GM19238 (cell line): Measurements from ENCODE around the gene NT5C2.
"Not testable (repeated sequence)": the region's sequence is repeated elsewhere in the genome, so short reads cannot be mapped to it uniquely, and the experiment has no call there.

Source experiments
- DNase-seq: peaks from one replicate; pipeline ENCODE4 v3.0.0; 2011; ENCODE audit warnings: low spot score; ENCODE audit not compliant: insufficient read length

The NT5C2 gene

DNA sequence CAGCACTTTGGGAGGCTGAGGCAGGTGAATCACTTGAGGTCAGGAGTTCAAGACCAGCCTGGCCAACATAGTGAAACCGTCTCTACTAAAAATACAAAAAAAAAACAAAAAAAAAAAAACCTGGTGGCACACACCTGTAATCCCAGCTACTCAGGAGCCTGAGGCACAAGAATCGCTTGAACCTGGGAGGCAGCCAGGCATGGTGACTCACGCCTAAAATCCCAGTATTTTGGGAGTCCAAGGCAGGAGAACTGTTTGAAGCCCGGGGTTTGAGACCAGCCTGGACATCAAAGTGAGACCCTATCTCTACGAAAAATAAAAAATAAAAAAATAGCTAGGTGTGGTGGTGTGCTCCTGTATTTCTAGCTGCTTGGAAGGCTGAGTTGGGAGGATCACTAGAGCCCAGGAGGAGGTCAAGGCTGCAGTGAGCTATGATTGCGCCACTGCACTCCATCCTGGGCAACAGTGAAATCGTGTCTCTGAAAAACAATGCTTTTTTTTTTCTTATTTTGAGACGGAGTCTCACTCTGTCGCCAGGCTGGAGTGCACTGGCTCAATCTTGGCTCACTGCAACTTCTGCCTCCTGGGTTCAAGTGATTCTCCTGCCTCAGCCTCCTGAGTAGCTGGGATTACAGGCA lies 29.2 kb downstream of the NT5C2 start:
- not testable (repeated sequence) for DNase-seq

DNA sequence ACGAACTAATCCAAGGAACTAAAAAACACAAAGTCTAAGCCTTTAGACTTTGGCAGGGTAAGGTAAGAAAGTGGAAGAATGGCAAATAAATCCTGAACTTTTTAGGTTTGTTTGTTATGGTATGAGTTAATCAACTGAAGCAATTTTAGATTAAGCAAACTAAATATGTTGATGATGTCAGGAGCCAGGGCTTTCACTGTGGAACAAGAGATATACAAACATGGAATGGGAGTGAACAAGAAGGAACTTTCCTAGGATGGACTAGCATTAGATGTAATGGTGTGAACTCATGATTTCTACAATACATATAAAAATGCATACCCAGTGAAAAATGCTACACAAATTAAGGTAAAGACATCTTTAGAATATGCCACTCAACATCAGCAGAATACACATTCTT lies 35.8 kb downstream of the NT5C2 start:
- DNase-seq: no peak

DNA sequence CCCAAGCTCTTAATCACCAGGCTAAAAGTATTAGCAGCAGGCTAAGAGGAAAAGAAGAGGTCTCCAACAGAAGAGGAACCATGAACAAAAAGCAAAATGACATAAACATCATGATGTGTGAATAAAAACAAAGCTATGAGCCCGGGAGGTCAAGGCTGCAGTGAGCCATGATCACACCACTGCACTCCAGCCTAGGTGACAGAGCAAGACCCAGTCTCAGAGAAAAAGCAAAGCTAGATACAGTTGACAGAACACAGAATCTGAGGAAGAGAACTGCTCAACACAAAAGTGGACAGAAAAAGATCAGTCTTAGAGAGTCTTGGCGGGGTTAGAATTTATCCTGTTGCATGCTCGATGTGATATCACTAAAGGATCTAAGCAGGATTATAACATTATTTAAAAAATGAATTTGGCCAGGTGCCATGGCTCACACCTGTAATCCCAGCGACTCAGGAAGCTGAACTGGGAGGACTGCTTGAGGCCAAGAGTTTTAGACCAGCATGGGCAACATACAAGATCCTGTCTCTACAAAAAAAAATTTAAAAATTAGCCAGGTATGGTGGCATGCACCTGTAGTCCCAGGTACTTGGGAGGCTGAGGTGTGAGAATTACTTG lies 37.5 kb downstream of the NT5C2 start:
- no peak for DNase-seq

DNA sequence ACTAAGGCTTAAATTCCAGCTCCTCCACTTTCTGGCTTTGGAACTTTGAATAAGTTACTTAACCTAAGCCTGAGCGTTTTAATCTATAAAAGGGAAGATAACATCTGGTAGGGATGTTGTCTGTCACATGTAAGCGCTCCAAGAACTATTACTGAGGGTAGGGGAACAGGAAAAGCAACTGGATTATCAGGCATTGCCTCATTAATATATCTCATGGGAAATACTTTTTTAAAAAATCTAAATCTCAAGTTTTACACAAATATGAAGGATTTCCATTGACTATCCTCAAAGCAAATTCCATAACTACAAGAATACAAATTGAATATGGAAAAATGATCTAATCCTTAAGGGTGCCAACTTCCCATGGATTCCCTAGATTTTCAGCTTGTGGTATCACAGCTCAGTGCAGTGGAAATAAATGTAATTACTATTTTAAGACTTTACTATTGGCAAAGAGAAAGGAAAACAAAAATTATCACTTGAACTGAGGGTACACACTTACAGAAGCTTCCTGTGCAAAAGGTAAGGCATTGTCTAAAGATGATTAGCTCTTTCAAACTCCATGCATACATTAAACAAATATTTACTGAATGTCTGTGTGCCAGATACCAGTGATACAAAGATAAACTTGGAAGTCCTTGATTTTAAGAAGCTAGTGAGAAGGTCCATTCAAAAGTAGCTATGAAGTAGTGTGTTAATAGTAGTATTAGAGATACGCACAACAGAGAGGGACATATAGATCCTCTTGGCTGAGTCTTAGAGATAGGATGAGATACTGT lies 38.4 kb downstream of the NT5C2 start:
- no peak for DNase-seq

DNA sequence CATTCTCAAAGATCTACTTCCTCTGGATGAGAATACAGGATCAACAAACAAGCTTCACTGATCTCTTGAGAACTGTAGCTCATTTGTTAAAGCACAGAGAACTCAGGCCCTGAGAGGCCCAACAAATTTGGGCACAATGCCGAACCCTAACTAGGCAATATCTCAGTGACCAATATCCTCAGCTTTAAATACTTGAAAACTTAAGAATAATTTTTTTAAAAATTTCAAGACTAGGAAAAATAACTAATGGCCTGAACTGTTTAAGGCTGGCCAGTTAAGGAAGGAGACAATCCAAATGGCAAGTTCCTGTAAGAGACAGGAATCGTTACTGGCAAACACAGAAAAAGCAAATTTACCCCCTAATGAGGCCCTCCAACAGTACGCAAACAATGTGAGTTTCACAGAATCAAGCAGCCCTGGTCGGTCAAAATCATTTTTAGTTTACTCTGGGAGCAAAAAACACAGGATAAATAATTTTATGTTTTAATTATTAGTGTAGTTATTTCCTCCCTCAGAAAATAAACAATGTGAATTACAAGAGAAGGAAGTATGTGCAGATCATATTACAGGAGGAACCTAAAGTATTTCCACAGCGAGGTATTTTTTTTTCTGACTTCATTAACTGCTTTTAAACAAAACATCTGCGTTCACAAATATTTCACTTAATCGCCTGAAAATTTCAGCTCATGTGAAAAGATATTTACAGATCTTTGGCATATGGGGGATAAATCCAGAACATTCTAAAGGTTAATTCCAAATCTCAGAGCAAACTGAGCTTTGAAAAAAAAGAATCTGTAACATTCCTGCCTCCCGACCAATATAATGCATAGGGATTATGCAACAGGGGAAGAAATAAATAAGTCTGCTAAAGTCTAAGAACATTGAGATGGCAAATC lies 39.5 kb downstream of the NT5C2 start:
- DNase-seq: no peak

DNA sequence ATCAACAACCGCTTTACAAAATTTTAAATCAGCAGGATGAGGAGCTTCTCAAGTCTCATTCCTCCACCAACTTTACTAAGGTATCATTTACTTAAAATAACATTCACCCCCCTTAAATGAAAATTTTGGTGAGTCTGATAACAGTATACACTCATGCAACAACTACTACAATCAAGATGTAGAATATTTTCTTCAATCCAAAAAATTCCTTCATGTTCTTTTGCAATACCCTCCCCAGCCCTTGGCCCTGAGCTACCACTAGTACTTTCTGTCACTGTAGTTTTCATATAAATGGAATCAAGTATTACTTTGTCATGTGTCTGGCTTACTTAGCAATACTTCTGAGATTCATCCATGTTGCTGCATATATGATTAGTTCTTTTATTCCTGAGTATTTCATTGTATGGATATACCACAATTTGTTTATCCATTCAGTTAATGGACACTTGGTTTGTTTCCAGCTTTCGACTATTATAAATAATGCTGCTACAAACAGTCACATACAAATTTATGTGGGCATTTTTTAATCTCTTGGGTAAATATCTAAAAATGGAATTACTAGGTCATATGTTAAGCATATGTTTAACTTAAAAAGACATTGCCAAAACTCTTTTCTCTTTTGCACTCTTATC lies 43.0 kb downstream of the NT5C2 start:
- no peak for DNase-seq

DNA sequence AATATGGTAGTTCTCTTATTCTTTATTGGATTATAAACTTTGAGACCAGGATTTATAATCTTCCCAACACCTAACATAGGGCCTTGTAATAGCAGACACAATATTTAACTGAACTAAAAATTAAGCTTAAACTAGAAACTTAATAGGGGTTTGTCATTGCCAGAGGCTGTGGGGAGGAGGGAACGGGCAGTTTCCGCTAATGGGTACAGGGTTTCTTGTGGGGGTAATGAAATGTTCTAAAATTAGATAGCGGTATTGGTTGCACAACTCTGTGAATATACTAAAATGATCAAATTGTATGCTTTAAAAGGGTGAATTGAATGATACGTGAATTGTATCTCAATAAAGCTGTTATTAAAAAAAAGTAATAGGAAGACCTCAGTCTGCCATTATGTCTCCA lies 45.4 kb downstream of the NT5C2 start:
- no peak for DNase-seq

DNA sequence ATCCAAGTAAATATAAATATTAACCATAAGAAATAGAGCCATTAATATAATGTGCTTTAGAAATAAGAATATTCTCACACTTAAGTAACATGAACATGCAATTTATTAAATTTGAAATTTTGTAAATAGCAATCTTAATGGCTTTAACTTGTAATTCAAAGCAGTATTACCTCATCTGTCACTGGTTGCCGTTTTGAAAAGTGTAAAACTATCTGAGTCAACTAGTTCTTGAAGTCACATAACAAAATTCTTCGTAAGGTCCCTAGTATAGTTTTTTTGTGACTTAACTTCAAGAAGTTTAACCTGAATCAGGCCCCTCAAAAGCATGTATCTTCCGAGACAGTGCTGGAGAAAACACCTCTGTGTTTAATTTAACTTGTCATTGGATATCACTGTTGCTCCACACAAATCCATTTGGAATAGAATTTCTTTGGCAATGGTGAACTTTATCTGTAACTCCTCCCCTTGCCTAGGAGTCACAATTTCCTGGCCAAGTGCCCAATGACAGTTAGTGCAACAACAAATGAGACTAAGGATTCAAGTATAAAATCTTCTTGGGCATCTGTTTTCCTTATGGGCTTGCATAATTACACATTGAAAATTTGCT lies 47.1 kb downstream of the NT5C2 start:
- no peak for DNase-seq

DNA sequence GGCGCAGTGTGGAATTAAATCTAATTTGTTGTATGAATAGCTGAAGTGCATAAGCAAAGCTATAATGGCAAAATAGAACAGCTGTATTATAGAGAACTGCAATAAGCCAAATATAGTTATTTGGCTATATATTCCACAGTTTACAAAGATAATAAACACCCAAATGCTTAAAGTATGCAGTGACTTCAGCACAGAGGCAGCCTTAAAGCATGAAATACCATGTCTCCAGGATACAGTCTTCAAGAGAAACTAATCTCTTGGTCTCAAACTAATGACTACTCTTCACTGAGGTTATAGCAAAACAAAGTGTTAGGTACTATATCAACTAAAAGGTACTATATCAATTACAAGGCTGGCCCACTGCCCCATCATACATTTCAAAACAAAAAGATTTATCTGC lies 48.0 kb downstream of the NT5C2 start:
- no peak for DNase-seq

DNA sequence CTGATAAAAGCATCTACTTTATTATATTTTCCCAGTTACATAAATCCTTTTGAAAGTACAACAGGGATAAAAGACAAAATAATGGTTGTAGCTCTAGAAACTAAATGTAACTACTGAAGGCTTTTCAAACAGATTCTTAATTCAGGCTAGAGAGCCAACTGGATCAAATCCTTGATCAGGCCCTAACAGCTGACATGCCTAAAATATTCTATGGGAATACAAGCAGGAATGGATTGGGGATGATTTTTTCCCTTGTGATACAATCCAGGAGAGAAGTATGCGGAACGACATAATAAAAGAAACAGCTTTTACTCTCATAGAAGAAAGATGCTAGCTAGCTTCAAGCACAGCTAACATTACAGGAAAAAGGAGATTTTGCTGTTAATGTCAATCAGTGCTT lies 49.0 kb downstream of the NT5C2 start:
- DNase-seq: no peak

DNA sequence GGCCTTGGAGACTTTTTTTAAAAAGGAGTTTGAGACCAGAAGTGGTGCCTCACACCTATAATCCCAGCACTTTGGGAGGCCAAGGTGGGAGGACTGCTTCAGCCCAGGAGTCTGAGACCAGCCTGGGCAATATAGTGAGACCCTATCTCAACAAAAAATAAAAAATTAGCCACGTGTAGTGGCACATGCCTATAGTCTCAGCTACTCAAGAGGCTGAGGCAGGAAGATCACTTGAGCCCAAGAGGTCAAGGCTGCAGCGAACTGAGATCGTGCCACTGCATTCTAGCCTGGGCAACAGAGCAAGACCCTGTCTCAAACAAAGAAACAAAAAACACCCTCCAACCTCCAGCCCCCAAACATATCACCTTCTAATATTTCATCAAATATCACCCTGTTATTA lies 49.4 kb downstream of the NT5C2 start:
- DNase-seq: not testable (repeated sequence)

DNA sequence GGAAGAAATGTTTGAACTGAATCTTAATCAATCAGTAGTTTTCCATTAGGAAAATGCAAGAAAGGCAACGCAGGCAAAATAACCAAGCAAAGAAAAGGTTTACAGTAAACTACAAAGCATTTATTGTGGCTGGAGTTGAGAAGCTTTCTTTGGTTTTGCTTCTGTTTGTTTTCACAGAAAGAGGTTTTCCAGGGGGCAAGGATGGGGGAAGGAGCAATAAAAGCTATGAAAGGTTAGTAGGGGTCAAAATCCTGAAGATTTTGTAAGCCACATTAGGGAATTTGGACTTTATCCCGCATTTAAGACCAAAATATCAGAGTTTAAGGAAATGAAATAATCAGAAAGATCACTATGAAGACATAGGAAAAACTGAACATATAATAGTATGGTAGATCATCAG lies 51.1 kb downstream of the NT5C2 start:
- no peak for DNase-seq

DNA sequence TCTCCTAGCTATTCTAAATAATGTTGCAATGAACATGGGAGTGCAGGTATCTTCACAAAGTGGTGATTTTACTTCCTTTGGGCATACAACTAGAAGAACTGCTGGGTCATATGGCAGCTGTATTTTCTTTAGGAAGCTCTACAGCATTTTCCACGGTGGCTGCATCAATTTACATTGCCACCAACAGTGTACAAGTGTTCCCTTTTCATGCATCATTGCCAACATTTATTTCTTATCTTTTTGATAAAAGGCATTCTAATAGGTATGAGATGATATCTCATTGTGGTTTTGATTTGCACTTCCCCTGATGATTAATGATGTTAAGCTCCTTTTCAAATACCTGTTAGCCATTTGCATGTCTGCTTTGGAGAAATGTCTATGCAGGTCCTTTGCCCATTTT lies 52.6 kb downstream of the NT5C2 start:
- DNase-seq: no peak

DNA sequence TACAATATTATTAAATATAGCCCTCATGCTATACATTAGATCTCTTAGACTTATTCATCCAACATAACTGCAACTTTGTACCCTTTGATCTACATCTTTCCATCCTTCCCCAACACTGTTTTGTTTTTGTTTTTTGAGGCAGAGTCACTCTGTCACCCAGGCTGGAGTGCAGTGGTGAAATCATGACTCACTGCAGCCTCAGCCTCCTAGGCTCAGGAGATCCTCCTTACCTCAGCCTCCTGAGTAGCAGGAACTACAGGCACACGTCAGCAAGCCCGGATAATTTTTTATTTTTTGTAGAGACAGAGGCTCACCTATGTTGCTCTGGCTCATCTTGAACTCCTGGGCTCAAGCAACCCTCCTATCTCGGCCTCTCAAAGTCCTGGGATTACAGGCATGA lies 53.3 kb downstream of the NT5C2 start:
- DNase-seq: no peak

DNA sequence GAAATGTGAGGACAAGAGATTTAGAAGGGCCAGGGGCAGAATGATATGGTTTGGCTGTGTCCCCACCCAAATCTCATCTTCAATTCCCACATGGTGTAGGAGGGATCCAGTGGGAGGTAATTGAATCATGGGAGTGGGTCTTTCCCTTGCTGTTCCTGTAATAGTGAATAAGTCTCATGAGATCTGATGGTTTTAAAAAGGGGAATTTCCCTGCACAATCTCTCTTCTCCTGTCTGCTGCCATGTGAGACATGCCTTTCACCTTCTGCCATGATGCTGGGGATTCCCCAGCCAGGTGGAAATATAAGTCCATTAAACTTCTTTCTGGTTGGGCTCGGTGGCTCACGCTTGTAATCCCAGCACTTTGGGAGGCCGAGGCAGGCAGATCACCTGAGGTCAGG lies 57.9 kb downstream of the NT5C2 start:
- not testable (repeated sequence) for DNase-seq

DNA sequence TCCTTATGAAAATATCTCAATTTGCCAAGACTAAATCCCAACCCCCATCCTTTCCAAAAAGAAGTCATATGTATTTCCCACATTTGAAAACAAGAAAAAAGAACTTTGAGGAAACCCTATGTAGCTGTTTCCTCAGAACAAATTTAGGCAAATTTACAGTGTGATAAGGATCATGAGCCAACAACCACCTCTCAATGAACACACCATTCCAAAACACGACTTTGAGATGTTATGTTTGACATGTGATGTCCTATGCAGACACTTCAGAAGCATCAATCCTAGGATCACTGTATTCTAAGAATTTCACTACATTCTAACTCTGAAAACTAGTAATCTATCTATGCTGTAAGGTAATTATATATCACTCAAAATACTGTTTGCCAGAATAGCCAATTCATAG lies 62.2 kb downstream of the NT5C2 start:
- DNase-seq: no peak

DNA sequence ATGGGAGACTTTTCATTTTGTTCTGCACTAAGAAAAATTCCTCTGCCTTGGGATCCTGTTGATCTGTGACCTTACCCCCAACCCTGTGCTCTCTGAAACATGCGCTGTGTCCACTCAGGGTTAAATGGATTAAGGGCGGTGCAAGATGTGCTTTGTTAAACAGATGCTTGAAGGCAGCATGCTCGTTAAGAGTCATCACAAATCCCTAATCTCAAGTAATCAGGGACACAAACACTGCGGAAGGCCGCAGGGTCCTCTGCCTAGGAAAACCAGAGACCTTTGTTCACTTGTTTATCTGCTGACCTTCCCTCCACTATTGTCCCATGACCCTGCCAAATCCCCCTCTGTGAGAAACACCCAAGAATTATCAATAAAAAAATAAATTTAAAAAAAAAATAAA lies 62.9 kb downstream of the NT5C2 start:
- not testable (repeated sequence) for DNase-seq

DNA sequence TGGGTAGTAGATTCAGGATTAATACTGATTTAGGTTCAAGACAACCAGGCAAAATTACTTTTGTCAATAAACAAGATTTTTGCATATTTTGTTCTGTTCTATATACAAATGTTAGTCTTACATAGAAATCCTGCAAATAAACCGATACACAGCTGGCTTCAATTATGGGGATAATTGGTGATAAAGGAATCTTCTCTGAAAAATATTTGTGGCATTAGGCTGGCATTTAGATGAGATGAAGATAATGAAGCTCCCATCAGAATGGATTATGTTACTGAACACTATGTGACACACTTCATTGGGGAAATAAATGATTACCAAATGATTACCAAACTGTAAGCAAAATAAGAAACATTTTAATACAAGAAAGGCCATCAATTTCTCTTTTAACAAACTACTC lies 65.8 kb downstream of the NT5C2 start:
- DNase-seq: no peak

DNA sequence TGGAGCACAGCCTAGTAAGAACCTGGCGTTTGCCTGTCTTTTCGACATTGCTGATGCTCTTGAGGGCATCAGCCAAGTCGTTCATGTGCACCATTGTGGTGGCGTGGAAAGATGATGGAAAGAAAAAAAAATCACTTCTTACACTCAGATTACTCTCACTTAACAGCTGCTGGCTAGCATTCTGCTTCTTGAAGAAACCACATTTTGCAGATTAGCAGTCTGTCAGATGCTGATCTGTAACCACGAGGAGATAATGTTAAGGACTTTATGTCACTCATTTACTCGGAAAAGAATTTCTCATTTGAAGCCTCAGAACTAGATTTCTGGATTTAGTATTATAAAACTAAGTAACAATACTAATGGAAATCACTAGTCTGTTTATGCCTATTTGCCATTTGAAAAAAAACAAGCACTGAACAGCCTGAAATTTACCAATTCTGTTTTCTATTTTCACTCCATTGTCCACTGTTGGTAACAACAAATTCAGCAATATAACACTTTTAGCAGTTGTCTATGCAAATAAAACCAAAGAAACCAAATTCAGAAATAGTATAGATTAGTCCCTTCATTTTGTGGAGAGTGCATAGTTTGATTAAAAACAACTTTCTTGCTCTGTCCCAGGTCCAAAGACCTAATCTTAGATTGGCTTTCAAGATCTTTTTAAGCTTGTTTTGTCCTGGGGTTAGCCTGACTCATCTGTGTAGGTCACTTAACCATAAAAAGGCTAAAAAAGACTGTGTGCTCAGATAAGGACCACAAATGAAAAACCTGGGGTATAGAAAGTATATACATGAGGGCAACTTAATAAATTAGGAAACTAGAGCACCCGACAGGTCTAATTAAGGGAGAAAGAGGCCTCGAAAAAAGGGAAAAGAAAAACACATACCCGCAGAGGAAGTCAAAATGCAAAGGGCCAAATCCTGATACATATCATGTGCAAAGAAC lies 67.5 kb downstream of the NT5C2 start:
- peak; percentile 4 for DNase-seq
